Pons (tissue), 1 donor: Measurements from ENCODE around the gene RAMP3.
"Not testable (repeated sequence)": the region's sequence is repeated elsewhere in the genome, so short reads cannot be mapped to it uniquely, and the experiment has no call there.

Experiments used
- DNase-seq: peaks from one replicate; pipeline ENCODE4 v3.0.0-alpha.2; 2016; ENCODE audit warnings: low spot score

RAMP3 gene

DNA sequence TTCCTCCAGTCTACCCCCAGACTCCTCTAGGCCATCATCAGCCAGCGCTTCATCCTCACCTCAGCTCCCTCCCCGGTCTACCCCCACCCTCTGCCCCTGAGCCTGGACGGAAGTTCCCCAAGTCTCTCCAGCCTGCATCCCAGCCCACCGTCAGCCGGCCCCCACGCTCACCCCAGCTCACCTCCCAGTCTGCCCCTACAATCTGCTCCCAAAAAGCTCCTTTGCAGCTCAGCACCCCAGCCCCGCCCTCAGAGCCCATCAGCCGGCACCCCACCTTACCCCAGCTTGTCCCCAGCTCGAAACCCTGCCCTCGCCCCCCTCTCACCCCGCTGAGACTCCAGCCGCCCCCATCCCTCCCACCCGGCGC is 322 bp upstream of the RAMP3 start:
- DNase-seq = no peak

DNA sequence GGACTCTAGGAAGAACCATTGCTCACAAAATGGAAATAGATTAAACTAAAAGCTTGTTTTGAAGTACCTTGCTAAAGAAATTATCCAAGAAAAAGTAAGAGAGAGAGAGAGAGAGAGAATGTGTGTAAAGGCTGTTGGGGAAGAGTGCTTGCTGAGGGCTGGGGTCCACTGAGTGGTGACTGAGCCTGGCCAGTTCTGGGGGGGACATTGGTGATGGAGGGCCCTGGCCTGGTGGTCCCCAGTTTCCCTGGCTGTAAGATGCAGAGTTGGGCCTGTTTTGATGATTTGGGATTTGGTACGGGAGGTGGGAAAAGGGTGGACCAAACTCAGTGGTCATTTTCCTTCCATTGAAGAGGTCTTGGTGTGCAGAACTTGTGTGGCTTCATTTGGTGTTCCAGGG is 880 bp downstream of the RAMP3 start:
- no peak for DNase-seq

DNA sequence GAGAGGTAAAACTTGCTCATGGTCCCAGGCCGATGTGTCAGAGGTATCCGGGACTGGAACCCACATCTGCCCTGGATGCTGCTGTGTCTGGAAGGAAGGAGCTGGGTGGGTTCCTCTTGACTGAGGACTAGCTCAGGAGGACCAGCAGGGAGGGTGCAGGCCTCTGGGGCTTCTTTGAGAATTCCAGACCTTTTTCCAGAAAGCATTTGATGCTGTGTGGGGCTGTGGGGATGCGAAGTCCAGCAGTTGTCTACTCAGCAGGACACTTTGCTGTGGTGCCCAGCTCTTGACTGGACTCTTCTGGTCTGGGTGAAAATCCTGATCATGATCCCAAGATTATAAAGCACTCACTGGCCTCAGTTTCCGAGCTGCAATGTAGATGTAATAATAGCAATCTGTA is 1.7 kb downstream of the RAMP3 start:
- no peak for DNase-seq

DNA sequence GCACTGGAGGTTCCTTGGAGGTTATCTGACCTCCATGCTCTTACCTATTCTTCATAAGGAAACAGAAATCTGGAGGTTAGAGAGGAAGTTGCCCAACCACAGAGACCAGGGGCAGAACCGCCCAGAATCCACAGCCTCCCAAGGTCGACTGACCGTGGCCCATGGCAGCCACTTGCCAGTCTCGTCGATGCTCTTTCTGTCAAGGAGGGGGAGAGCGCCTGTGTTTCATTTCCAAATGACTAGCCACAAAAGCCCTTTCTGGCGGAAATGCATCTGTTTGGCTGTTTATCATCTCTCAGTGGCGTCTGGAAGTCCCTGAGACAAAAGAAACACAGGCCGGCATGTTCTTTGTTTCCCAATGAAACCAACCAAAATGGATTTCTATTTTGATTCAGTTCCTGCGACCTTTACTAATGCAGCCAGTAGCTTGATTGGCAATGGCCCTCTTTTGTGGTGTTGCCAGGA is 2.9 kb downstream of the RAMP3 start:
- peak; percentile 66 for DNase-seq

DNA sequence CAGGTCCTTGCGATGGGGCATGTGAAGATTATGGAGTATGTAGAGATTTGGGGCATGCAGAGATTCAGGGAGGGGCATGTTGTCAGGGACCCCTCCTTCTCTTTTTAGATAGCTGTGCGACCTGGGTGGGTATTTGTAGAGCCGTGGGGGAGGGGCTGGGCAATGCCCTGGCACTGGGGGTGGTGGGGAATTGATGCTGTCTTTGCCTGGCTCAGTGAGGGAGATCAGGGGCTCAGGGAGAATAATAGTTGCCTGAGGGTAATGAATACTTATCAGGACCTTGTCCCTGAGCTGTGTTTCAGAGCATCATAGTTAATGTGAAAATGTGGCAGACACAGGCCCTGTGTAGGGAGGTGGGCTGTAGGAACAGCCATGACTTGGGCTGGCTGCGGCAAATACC is 3.5 kb downstream of the RAMP3 start:
- no peak for DNase-seq

DNA sequence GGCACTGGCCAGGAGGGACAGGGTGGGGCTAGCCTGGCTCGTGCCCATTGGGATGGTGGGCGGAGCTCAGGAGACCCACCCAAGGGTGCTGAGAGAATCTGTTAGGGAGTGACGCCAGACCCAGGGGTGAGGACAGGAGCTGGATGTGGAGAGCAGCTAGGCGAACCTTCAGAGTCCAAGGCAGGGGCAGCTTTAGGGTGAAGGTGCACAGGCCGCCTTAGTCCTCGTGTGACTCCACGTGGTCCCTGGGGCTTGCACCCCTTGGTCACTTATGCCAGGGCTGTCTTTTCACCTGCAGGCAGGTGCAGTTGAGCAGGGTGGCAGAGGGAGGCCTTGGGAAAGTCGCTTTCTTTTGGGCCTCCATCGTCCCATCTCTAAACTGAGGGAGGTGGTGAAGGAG is 4.3 kb downstream of the RAMP3 start:
- no peak for DNase-seq

DNA sequence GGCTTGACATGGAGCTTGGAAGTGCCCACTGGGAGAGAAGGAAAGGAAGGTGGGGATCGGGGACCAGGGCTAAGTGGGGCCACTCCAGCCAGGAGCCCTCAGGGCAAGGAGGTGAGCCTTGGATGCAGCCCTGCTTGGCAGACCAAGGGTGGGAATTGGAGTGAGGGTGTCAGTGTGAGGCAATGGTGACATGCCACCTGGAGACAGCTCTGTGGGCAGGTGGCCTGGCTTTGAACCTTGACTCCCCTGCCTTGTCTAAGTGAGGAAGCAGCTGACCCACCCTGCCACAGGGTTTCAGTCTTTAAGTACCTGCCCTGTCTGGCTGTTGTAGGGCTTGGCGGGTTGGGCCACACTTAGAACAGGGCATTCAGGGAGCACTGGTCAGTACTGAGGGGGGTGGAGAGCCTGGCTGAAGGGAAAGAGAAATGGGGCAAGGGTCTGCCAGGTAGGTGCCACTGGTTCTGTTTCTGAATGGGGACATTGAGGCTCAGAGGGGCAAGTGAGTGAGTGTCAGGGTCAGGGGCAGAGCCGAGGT is 4.8 kb downstream of the RAMP3 start:
- no peak for DNase-seq

DNA sequence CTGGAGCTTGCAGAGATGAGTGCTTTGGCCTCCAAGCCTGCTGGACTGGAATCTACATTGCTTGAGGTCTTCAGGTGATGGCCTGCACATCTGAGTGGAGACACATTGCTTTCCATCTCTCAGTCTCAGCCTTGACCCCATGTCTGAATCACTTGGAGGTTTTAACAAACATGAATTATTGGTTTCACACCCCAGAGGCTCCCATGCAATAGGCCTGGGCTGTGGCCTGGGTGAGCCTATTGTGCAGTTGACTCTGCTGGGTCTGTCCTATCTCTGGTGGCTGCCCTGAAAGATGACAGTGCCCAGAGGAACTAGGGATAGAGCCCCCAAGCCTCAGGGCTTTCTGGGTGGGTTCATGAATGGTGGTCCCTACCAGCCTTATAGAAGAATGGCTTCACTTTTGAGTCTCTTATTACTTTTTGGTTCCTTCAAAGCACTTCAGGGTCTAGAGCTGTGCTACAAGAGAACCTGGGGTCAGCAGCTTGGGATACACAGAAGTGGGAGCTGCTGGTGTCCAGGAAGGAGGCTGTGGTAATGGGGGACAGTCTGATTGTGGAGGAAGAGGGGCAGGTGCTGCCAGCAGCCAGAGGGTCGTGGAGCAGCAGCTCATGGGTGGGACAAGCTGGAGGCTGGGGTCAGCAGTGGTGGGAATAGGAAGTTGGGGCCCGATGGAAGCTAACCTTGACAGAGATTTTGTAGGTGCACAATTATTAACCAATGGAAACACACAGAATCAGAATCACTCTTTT is 5.5 kb downstream of the RAMP3 start:
- DNase-seq = no peak

DNA sequence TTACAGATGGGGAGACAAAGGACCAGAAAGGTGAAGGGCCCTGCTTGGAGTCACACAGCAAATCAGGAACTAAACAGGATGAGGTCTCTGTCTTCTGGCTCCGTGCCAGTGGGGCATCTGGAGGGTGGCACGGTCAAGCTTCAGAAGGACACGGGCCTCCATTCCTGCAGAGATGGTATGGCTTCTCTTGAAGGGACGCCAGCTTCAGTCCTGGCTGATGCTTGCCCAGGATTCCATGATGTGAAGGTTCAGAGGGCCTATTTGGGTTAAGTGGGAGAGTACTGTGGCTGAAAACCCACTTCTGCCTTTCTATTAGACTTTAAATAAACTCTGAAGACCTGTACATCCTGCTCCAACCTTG is 6.1 kb downstream of the RAMP3 start:
- no peak for DNase-seq

DNA sequence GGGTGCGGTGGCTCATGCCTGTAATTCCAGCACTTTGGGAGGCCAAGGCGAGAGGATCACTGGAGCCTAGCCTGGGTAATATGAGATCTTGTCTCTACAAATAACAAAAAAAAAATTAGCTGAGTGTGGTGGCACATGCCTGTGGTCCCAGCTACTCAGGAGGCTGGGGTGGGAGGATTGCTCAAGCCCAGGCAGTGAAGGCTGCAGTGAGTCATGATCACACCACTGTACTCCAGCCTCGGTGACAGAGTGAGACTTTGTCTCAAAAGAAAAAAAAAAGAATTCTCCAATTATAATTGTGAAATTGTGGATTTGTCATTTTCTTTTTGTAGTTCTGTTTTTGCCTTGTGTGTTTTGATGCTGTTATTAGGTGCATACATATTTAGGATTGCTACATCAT is 6.7 kb downstream of the RAMP3 start:
- DNase-seq = not testable (repeated sequence)

DNA sequence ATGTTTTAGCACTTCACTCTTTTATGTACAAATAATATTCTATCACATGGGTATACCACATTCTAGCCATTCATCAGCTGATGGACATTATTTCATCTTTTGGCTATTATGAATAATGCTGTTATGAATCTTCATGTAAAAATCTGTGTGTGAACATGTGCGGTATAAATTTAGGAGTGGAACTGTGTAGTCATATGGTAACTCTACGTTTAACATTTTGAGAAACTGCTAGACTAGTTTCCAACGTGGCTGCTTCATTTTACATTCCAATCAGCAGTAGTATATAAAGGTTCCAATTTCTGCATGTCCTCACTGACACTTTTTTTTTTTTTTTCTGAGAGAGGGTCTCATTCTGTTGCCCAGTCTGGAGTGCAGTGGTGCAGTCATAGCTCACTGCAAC is 8.3 kb downstream of the RAMP3 start:
- DNase-seq = no peak

DNA sequence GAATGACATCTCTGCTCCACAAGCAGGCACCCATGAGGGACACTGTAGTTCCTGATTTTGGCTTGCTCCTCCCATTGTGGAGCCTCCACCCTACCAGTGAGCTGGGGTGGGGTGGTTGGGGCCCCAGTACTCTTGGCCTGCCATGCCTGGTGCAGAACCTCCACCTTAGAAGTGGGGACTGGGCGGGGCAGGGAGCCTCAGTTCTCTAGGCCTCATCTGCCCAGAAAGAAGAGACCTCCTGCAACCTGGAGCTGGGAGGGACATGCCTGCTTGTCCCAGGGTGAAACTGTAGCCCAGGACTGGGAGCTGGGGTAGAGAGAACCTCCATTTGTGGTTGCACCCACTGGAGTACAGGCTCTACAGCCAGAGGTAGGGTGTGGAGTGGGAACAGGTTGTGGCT is 14.4 kb downstream of the RAMP3 start:
- DNase-seq = no peak

DNA sequence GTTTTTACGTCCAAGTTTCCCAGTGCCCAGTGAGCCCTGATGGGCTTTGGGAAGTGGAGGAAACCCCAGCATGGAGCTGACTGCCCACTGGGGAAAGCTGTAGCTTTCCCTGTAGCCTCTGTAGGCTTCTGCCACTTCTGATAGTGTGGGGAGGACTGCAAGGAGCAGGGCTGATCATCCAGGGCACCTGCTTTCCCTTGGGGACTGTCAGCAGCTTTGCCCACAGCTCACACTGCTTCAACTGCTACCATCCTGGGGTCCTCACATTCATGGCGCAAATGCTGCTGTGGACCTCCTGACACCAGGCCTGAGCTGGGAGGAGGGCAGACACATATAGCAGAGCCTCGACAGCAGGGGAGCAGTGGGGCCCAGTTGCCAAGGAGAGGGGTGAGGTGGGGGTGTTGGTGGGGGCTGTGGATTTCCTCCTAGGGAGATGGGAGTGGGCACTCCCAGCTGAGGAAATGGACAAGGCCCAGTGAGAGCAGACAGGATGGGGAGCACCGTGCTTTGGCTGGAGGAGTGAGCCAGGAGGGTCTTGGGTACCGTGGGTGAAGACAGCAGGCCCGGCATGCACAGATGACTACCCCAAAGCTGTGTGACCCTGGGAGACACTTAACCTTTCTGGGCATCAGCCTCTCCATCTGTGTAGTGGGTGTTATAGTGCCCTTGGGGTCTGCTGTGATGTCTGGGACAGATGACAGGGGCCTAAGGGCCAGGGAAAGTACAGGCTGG is 16.2 kb downstream of the RAMP3 start:
- no peak for DNase-seq

DNA sequence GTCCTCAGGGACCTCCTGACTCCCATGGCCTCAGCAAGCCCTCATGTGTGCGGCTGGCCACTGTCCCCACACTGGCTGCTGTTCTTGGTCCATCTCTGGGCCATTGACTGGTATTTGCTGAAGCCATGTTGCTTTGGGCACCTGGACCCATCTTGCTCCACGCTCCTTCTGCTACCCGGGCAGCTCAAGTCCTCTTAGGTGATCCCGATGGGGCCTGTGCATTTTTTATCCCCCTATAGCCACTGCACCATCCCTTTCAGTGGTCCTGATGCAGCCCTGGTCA is 16.7 kb downstream of the RAMP3 start:
- DNase-seq = no peak

DNA sequence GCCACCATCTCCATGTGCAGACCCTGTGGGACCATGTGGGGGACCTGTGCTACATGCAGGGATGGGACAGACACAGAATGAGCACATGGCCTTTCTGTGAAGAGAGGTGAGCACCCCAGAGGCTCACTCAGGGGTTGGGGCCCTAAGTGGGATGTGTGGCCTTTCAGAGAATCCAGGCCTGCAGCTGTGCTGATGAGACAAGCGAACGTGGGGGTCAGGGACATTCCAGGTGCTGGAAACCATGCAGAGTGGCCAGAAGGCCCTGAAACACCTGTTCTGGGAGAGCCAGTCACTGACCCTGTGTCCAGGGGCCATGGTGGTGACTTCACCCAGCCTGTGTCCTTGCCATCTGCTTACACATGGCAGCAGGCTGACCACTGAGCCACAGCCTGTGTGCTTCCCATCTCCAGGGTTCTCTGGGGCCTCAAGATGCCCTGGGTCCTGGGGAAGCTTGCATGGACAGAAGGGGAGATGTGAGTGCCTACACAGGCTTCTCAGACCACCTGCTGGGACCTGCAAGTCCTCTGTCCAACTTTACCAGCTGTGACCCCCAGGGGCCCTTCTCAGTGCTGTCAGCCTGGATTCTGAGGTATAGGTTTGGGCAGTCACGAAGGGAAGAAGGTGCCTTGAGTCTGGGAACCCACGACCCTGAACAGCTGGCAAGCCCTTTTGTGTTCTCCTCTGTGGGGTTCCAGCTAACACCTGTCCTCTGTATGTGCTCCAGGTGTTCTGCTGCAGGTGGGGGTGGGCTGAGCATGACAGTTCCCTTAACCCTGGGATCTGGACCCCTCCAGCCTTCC is 17.6 kb downstream of the RAMP3 start:
- DNase-seq = no peak

DNA sequence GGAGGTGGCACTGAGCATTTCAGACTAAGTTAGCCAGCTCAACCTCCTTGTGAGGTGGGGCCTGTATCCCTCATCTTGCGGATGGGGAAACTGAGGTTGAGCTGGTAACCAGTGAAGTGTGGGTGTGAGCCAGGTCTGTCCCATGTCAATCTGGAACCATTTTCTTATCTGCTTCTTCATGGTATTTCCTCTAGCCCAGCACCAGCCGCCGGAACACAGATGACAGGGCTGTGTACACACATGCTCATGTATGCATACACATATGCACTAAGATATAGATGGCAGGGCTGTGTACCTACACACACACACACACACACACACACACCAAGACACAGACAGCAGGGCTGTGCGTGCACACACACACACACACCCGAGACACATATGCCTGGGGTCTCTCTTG is 18.5 kb downstream of the RAMP3 start:
- no peak for DNase-seq

DNA sequence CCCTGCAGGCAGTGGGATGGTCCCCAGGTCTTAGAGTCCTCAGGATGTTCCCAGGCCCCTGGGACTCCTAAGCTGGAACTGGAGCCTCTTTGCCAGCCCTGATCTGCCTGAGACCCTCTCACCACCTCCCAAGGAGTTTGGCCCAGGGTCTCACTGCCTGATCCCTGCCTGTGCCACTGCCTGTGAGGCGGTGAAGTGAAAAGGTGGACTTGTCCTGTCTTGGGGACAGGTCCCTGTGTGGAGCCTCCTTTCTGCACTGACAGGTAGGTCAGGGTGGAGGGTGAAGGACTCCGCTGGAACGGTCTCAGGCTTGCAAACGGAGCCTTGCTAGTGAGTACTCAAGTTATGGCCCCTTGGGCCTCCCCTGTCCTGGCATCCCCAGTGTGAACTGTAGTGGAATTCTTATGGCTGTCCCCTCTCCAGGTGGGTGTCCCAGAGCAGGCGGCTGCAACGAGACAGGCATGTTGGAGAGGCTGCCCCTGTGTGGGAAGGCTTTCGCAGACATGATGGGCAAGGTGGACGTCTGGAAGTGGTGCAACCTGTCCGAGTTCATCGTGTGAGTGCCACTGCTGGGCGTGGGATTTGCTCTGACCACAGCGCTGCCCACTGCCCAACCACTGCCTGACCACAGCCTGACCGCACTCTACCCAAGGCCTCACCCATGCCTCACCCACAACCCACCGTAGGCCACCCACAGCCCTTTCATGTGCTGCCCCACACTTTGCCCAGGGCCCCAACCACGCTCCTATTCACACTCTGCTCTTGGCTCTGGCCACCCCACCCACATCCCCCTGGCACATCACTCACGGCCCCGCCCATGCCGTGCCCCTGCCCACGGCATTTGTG is 19.5 kb downstream of the RAMP3 start:
- no peak for DNase-seq

DNA sequence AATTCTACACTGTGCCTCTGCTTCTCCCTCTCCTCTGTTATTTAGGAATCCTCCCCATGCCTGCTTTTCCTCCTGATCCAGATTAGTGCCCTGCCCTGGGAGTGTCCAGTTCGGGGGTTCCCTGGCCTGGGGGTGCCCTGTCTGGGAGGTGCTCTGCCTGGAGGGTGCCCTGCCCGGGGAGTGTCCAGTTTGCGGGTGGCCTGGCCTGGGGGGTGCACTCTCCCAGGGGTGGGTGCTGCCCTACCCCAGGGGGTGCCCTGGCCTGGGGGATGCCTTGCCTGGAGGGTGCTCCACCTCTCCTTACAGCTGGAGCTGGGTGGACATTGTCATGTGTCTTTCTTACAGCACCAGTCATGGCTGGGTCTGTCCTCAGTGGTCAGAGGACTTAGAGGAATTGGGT is 20.2 kb downstream of the RAMP3 start:
- DNase-seq = no peak

DNA sequence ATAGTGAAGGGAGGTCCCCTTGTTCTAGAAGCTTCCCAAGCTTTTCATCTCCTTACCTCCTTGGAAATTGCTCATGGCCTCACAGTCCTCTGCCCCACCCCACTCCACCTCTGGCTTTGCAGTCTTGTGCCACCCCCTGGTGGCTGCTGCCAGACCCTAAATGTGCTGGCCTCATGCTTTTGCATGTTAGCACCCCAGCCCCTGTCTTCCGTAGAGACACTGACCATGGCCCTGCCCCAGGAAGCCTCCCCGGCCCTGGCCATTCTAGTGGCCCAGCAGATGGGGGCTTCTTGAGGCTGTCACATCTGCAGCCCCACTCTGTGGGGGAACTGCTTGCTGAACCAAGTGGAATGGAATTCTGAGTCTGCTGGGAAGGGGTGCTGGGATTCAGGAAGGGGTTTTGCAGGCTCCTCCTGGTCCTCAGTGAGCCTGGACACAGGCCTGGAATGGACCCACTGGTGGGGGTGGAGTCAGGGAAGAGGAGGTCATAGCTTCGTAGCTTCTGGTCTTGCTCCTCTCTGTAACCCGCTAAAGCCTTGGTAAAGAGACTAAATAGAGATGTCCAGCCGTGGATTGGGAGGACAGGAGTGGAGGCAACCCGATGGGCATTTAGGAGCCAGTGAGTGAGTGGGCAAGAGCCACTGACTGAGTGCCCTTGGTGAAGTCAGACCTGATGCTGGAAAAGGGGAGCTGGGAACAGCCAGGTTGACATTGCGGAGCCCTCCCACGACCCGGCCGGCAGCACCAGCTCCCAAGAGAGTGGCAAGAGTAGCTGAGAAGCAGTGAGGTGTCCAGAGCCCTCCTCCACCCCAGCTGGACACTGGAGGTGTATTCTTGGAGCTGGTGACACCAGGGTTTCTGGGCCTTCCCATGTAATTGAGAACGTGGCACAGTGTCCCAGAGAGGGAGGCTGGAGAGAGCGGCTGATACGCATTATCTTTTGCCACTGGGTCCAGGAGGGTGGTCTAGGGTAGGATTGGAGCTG is 20.9 kb downstream of the RAMP3 start:
- no peak for DNase-seq

DNA sequence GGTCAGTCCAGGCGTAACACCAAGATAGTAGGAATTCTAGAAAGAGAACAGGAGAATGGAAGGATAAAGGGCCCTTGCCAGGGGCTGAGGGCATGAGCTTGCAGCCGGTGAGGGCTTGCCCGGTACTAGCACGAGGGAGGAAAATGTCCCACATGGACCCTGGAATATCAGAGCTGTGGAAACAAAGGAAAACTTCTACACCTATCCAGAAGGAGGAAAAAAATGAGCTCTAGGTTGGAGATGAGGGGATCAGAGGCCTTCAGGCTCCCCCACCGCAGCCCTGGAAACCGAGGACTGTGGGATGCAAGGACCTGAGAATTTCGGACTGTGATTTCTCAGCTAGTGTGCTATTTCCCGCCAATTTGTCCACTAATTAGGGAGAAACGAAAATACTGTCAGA is 22.1 kb downstream of the RAMP3 start:
- DNase-seq = no peak
